ENCODE data around the gene BNIP1. TPM values are rescaled to one million over a fixed set of nuclear protein-coding genes. Genes with fewer than 3 reads are reported as not detected.

The BNIP1 gene
- total RNA-seq, 4 donors from 2014 or later = 12.0 to 15.9 (median 15.6) TPM

GRCh38 chr5:173161148-173161547 is 16.8 kb downstream of the BNIP1 start:
- H3K27me3 ChIP-seq = no peaks in the 10 kb centered on the region
- no peak overlapping the region for H3K4me3 ChIP-seq (replicated peaks in 1 of 3)
- H3K27ac ChIP-seq = no peak overlapping the region
- H3K9me3 ChIP-seq = no peaks in the 10 kb centered on the region
- peaks cover 6 to 46% of the 10 kb centered on the region in 2 donors for H3K36me3 ChIP-seq
- intact Hi-C loops (cut with DNase I) = no loop called here
- 93 to 95% methylated on average over 5 of the region's 5 CpGs for WGBS, 2 donors
- DNase-seq = no peak
- TF ChIP-seq CTCF (IDR thresholded peaks at IDR 0.05) (no peak), POLR2A (IDR thresholded peaks at IDR 0.05) (no peak)
- H3K4me1 ChIP-seq = no peaks in the 10 kb centered on the region

- Histone ChIP-seq H3K9me3 (no peaks in the 10 kb centered on the region), H3K4me3 (replicated peaks in 1 of 3) (no peak overlapping the region), H3K27me3 (no peaks in the 10 kb centered on the region), H3K36me3 (peaks cover 6 to 45% of the 10 kb centered on the region in 2 donors), H3K4me1 (no peaks in the 10 kb centered on the region), H3K27ac (no peak overlapping the region)
- DNase-seq = no peak
- TF ChIP-seq CTCF (IDR thresholded peaks at IDR 0.05) = no peak
- no peak for TF ChIP-seq POLR2A (IDR thresholded peaks at IDR 0.05)
- WGBS, 2 donors = 84 to 93% methylated on average over 7 of the region's 7 CpGs
- intact Hi-C loops (cut with DNase I) = no loop called here
Measured at GRCh38 chr5:173163219-173163618, 18.9 kb downstream of the BNIP1 start.

- TF ChIP-seq POLR2A (IDR thresholded peaks at IDR 0.05) (no peak), CTCF (IDR thresholded peaks at IDR 0.05) (no peak)
Measured at GRCh38 chr5:173165177-173166016, 21.1 kb downstream of the BNIP1 start.

GRCh38 chr5:173172166-173172565 is 27.8 kb downstream of the BNIP1 start:
- Histone ChIP-seq H3K9me3 (no peaks in the 10 kb centered on the region), H3K4me3 (replicated peaks in 1 of 3) (no peak overlapping the region), H3K4me1 (no peaks in the 10 kb centered on the region), H3K27me3 (no peaks in the 10 kb centered on the region), H3K36me3 (no peaks in the 10 kb centered on the region), H3K27ac (no peak overlapping the region)
- no peak for DNase-seq
- intact Hi-C loops (cut with DNase I) = no loop called here
- 81 to 83% methylated on average over 8 of the region's 8 CpGs for WGBS, 2 donors
- TF ChIP-seq CTCF (IDR thresholded peaks at IDR 0.05) = no peak
- TF ChIP-seq POLR2A (IDR thresholded peaks at IDR 0.05) = no peak

More at GRCh38 chr5:173165177-173166016, 21.1 kb downstream of the BNIP1 start:
- intact Hi-C loops (cut with DNase I) = no loop called here
- Histone ChIP-seq H3K9me3 (no peaks in the 10 kb centered on the region), H3K4me1 (no peaks in the 10 kb centered on the region), H3K27me3 (no peaks in the 10 kb centered on the region), H3K27ac (no peak overlapping the region), H3K36me3 (peaks cover 6 to 30% of the 10 kb centered on the region in 2 donors), H3K4me3 (replicated peaks in 1 of 3) (no peak overlapping the region)
- DNase-seq = no peak
- 81 to 86% methylated on average over 2 of the region's 2 CpGs for WGBS, 2 donors

- no peaks in the 10 kb centered on the region for H3K27me3 ChIP-seq
- intact Hi-C loops (cut with DNase I) = no loop called here
- H3K4me1 ChIP-seq = no peaks in the 10 kb centered on the region
- H3K36me3 ChIP-seq = no peaks in the 10 kb centered on the region
- TF ChIP-seq POLR2A (IDR thresholded peaks at IDR 0.05) (no peak), CTCF (IDR thresholded peaks at IDR 0.05) (no peak)
- no peak overlapping the region for H3K27ac ChIP-seq
- H3K9me3 ChIP-seq = no peaks in the 10 kb centered on the region
- 31 to 41% methylated on average over 4 of the region's 4 CpGs for WGBS, 2 donors
- no peak overlapping the region for H3K4me3 ChIP-seq (replicated peaks in 1 of 3)
- no peak for DNase-seq
Measured at GRCh38 chr5:173175523-173175922, 31.2 kb downstream of the BNIP1 start.
